ENCODE results near the gene PCYT1A.
A peak's percentile ranks its signal among the peaks of the same experiment; 100 is the strongest.
"Not testable (repeated sequence)": the region's sequence is repeated elsewhere in the genome, so short reads cannot be mapped to it uniquely, and the experiment has no call there.

Gene PCYT1A

GRCh38 chr3:196210673-196211556 is 76.6 kb downstream of the PCYT1A start, which contains the start of gene ZDHHC19:
TSS of gene ZDHHC19 (minus strand) at chr3:196211400. CDS start at chr3:196211315, 85 bp downstream.
- no peak for DNase-seq

- not testable (repeated sequence) for DNase-seq
Observed at GRCh38 chr3:196209944-196210672, 77.4 kb downstream of the PCYT1A start.

GRCh38 chr3:196208942-196209695 is 78.4 kb downstream of the PCYT1A start:
- DNase-seq: no peak

DNA sequence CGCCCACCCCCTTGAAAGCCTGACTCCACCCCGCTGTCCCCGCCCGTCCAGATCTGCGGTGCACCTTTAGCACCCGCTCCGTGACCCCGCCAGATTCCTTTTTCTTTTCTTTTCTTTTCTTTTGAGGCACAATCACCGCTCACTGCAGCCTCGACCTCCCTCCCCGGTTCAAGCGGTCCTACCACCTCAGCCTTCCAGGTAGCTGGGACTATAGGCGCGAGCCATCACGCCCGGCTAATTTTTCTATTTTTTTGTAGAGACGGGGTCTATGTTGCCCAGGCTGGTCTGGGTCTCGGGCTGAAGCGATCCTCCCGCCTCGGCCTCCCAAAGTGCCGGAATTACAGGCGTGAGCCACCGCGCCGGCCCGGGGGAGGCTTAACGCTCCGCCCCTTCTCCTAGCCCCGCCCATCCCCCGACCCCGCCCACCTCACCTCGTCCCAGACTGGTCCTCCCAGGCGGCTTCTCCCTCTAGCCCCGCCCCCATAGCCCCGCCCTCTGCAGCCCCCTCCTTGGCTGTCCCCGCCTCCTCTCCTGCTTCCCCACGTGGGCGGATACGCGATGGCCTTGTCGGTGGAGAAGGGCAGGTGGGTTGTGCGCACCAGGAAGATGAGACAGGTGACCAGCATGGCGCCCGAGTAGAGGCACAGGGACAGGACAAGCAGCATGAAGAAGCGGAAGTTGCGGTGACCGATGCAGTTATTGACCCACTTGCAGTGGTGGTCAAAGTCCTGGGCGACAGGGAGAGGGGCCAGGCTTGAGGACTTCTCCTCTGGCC is 79.5 kb downstream of the PCYT1A start:
- DNase-seq: peak; percentile 77

DNA sequence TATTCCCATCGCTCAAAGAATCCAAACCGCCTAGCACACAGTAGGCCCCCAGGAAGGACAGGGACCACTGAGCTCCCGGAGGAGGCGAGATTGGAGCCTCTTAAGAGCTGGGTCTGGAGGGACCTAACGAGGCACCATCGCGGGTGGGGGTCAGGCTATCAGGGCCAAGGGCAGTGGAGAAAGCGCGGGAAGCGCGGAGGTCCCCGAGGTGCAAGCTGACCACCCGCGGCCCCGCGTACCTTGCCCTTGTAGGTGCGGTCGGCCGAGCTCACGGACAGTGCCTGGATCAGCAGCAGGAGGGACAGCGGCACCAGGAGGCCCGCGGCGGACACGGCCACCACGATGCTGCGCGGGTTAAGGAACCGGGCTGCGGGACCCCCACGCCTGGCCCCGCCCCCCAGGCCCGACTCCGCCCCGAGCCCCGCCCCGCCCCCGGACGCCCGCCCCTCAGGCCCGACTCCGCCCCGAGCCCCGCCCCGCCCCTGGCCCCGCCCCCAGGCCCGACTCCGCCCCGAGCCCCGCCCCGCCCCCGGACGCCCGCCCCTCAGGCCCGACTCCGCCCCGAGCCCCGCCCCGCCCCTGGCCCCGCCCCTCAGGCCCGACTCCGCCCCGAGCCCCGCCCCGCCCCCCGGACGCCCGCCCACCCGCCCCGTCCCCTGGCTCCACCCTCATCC is 80.2 kb downstream of the PCYT1A start:
- no peak for DNase-seq

DNA sequence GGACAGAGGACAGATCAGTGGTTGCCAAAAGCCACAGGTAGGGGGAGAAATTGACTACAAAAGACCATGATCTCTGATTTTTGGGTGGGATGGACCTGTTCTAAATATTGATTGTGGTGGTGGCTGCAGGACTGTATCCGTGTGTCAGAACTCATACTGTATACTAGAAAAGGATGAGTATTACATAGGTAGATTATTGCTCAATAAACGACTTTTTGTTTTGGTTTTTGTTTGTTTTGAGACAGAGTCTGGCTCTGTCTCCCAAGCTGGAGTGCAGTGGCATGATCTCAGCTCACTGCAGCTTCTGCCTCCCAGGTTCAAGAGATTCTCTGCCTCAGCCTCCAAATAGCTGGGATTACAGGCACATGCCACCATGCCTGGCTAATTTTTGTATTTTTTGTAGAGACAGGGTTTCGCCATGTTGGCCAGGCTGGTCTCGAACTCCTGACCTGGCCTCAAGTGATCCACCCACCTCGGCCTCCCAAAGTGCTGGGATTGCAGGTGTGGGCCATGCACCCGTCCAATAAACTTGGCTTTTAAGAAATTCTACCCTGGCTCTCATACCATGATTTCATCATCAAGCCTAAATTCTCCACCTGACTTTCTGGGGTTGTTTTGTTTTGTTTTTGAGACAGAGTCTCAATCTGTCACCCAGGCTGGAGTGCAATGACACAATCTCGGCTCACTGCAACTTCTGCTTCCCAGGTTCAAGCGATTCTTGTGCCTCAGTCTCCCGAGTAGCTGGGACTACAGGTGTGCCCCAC is 81.9 kb downstream of the PCYT1A start:
- DNase-seq: not testable (repeated sequence)

- DNase-seq: no peak
Observed at GRCh38 chr3:196203846-196204245, 83.7 kb downstream of the PCYT1A start.

GRCh38 chr3:196202516-196202970 is 85.0 kb downstream of the PCYT1A start:
- no peak for DNase-seq

DNA sequence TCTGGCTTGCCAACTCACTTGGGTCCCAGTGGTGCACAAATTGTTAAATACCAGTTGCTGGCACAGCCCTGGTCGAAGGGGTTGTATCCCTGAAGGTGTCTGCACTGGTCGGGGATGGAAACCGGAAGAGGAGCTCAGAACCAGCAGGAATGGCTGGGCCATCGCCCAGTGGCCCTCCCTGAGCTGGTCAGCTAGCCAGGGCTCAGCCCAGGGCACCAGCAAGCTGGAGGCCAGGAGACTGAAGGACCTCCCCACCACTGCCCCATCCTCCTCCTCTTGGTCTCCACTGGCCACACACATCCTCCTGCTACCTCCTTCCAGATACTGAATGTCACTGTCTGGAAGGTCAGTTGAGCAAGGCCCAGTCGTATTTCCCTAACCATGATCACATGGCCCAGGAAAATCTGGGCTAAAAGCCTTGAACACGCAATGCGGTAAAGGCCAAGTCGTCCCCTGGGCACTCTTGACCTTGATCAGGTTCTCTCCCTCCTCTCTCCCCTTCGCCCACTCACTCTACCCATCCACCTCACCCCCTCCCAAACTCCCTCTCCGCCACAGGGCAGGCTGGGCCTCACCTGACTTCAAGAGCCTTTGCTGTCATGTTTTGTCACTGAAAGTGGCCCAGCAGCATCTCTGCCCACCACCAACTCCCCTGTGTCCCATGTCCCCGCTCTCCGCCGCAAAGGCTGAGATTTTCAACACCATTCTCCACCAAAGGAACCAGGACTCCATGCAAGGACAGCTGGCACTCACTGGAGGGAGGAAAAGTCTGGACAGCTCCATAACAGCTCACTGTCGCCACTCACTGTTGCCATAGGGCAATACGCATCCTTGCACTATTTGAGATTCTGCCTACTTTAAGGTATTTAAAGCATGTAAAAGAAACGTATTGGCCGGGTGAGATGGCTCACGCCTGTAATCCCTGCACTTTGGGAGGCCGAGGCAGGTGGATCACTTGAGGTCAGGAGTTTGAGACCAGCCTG is 88.5 kb downstream of the PCYT1A start:
- DNase-seq: no peak

GRCh38 chr3:196198081-196198675 is 89.3 kb downstream of the PCYT1A start:
- no peak for DNase-seq

- DNase-seq: no peak
Observed at GRCh38 chr3:196197524-196197923, 90.0 kb downstream of the PCYT1A start.

GRCh38 chr3:196195664-196196265 is 91.8 kb downstream of the PCYT1A start:
- no peak for DNase-seq

- no peak for DNase-seq
Observed at GRCh38 chr3:196194542-196194915, 93.0 kb downstream of the PCYT1A start.

GRCh38 chr3:196193736-196194541 is 93.6 kb downstream of the PCYT1A start:
- no peak for DNase-seq

- DNase-seq: no peak
Observed at GRCh38 chr3:196193133-196193735, 94.3 kb downstream of the PCYT1A start.

DNA sequence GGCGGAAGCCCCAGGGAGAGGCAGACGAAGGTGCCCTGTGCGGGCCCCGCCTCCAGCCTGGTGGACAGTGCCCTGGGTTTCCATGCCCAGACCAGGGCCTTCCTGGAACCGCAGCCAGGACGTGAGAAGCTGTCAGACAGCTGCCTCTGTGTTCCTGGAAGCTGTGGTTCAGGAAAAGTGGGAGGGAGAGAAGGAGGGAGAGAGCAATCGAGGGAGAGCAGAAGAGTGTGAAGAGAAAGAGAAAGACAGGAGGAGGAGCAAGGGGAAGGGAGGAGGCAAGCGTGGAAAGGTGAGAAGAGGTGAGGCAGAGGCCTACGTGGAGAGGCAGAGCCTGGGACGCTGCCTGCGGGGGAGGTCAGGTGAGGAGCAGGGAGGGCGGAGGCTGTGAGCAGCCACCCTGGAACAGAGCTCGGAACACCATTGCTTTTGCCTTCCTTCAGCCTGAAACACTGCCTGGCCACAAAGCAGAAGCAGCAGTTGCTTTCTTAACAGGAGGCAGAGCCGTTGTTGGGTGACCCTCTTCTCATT is 94.9 kb downstream of the PCYT1A start:
- DNase-seq: no peak

GRCh38 chr3:196192036-196192523 is 95.4 kb downstream of the PCYT1A start:
- DNase-seq: peak; percentile 78
